ENCODE data around the gene FMN2.

GRCh38 chr1:240508950-240509349 is 417.3 kb downstream of the FMN2 start:
- TF ChIP-seq CTCF (IDR thresholded peaks at IDR 0.05) (no peak), POLR2A (IDR thresholded peaks at IDR 0.05) (no peak)

All from lower leg skin (tissue), 3 donors.